K562 (cell line): ENCODE data around the gene SLC37A3. TPM values are rescaled to one million over a fixed set of nuclear protein-coding genes. Genes with fewer than 3 reads are reported as not detected.

Experiments
- ATAC-seq: fragments of 200-7000 bp; cut with Tn5 transposase; 3 replicates; pipeline ENCODE4 v1.9.1; 2020; ENCODE audit warnings: moderate library complexity
- BruUV-seq: library from RNA; stranded (reverse); fragments of 400-500 nt; replicated peaks from 2 replicates; lab custom pipeline; 2021; lab: Mats Ljungman, UMichigan
- CTCF ChIA-PET: fragments of 300-600 bp; formaldehyde crosslinking; extraction: SDS; loops from one replicate; lab custom pipeline; 2021; ENCODE audit warnings: low intra/inter-chr PET ratio; lab: Yijun Ruan, JAX
- POLR2A ChIA-PET: fragments of 300-600, 350-650 bp; sonication (Branson Sonifier 250); formaldehyde crosslinking; extraction: SDS; loops from one replicate; lab custom pipeline; 2021; ENCODE audit warnings: antibody characterized with exemption, inconsistent platforms; lab: Yijun Ruan, JAX
- DNase-seq, 4 experiments: peaks; one replicate each; pipeline versions ENCODE4 v3.0.0 to v3.0.0-alpha.2; 2011 to 2018; ENCODE audit warnings: low spot score in 3 of 4, mixed read lengths in 3 of 4; ENCODE audit errors: extremely low read depth in 1 of 4
- FAIRE-seq: peaks from 2 replicates; lab custom pipeline; 2011; peaks lifted over from hg19 to GRCh38; lab: Jason Lieb, UNC
- H2AFZ ChIP-seq: 2 replicates; pipeline ENCODE4 v1.6.0; 2011; ENCODE audit warnings: low read depth, low read length, control low read depth, inconsistent platforms
- H3K27ac ChIP-seq: fragments of 200-600 bp; 3 replicates; pipeline ENCODE4 v1.8.0; 2011; ENCODE audit warnings: low read depth, mild to moderate bottlenecking, control low read depth, inconsistent platforms, low read length, moderate library complexity, mixed read lengths; ENCODE audit errors: extremely low read depth
- H3K27me3 ChIP-seq, 2 experiments: fragments of 300-600 bp in 1 of 2; 2 replicates in 1 of 2; 3 replicates in 1 of 2; pipeline versions ENCODE4 v1.6.0 to v1.8.0; 2011; ENCODE audit warnings: inconsistent platforms in 2 of 2, low read length in 2 of 2, mild to moderate bottlenecking in 1 of 2, mixed read lengths in 1 of 2, moderate library complexity in 1 of 2; ENCODE audit not compliant: control insufficient read depth in 2 of 2, insufficient read depth in 2 of 2
- H3K36me3 ChIP-seq: fragments of 300-600 bp; 3 replicates; pipeline ENCODE4 v1.8.0; 2011; ENCODE audit warnings: mild to moderate bottlenecking, low read length, inconsistent platforms; ENCODE audit not compliant: control insufficient read depth, insufficient read depth
- H3K4me1 ChIP-seq, 2 experiments: fragments of 200-600 bp in 1 of 2; replicated peaks in 1 of 2; 2 replicates in 1 of 2; 3 replicates in 1 of 2; pipeline versions ENCODE4 v1.5.1 to v1.8.0; 2011; ENCODE audit warnings: inconsistent platforms in 2 of 2, low read length in 2 of 2, mild to moderate bottlenecking in 1 of 2, mixed read lengths in 1 of 2, moderate library complexity in 1 of 2; ENCODE audit not compliant: control insufficient read depth in 2 of 2, insufficient read depth in 2 of 2
- H3K4me2 ChIP-seq: 2 replicates; pipeline ENCODE4 v1.6.1; 2011; ENCODE audit warnings: low read length, control low read depth, inconsistent platforms, mixed read lengths; ENCODE audit not compliant: insufficient read depth
- H3K4me3 ChIP-seq: fragments of 200-600 bp; sonication (generic), shearing (Covaris generic); 2 replicates; pipeline ENCODE4 v1.5.1; 2016; ENCODE audit warnings: control low read depth, inconsistent platforms
- H3K79me2 ChIP-seq: fragments of 200-600 bp; 3 replicates; pipeline ENCODE4 v1.8.0; 2011; ENCODE audit warnings: low read length, inconsistent platforms; ENCODE audit not compliant: control insufficient read depth, insufficient read depth
- H3K9ac ChIP-seq, 2 experiments: 2 replicates each; pipeline versions ENCODE4 v1.6.0 to v1.6.1; 2011; ENCODE audit warnings: low read depth in 2 of 2, low read length in 2 of 2, control low read depth in 1 of 2, inconsistent platforms in 1 of 2, mild to moderate bottlenecking in 1 of 2, mixed read lengths in 1 of 2; ENCODE audit not compliant: insufficient read depth in 1 of 2
- H3K9me1 ChIP-seq: one replicate; pipeline ENCODE4 v1.6.0; 2011; ENCODE audit warnings: inconsistent platforms, mild to moderate bottlenecking, low read length, moderate library complexity; ENCODE audit not compliant: control insufficient read depth, insufficient read depth
- H3K9me3 ChIP-seq: replicated peaks from 2 replicates; pipeline ENCODE4 v1.5.1; 2011; ENCODE audit warnings: low read depth, low read length, inconsistent platforms; ENCODE audit not compliant: control insufficient read depth, insufficient read depth
- H4K20me1 ChIP-seq: replicated peaks from 2 replicates; pipeline ENCODE4 v1.6.1; 2011; ENCODE audit warnings: low read length, inconsistent platforms, mixed read lengths; ENCODE audit not compliant: control insufficient read depth, insufficient read depth
- BACH1 ChIP-seq: fragments of 200-800 bp; sonication (Bioruptor generic); IDR thresholded peaks from 2 replicates; pipeline ENCODE4 v1.6.1; 2016; ENCODE audit warnings: missing genetic modification characterization, missing compliant biosample characterization
- CEBPZ ChIP-seq: fragments of 150-350 bp; IDR thresholded peaks from 2 replicates; pipeline ENCODE4 v1.6.1; 2014; ENCODE audit warnings: low read depth, mild to moderate bottlenecking, low read length, borderline replicate concordance
- CTBP1 ChIP-seq: fragments of 450-650 bp; IDR thresholded peaks from 2 replicates; pipeline ENCODE4 v1.6.1; 2016; ENCODE audit warnings: borderline replicate concordance
- EWSR1 ChIP-seq: fragments of 450-650 bp; IDR thresholded peaks from 2 replicates; pipeline ENCODE4 v1.6.1; 2018; ENCODE audit warnings: borderline replicate concordance, mild to moderate bottlenecking, low read depth, moderate library complexity; ENCODE audit not compliant: partially characterized antibody
- HMBOX1 ChIP-seq: sonication (generic); IDR thresholded peaks from 2 replicates; pipeline ENCODE4 v1.6.1; 2016
- L3MBTL2 ChIP-seq: fragments of 450-650 bp; IDR thresholded peaks from 2 replicates; pipeline ENCODE4 v1.6.1; 2016; ENCODE audit warnings: mild to moderate bottlenecking, moderate library complexity
- LARP7 ChIP-seq: fragments of 450-650 bp; IDR thresholded peaks from 2 replicates; pipeline ENCODE4 v1.6.1; 2016
- MTA3 ChIP-seq: fragments of 450-650 bp; formaldehyde crosslinking; IDR thresholded peaks from 2 replicates; pipeline ENCODE4 v1.6.1; 2017; ENCODE audit warnings: mild to moderate bottlenecking, borderline replicate concordance
- NR2C1 ChIP-seq, 2 experiments: fragments of 450-650 bp; IDR thresholded peaks; 2 replicates each; pipeline ENCODE4 v1.6.1; 2017; ENCODE audit warnings: mild to moderate bottlenecking in 2 of 2, antibody characterized with exemption in 1 of 2, inconsistent platforms in 1 of 2, missing compliant biosample characterization in 1 of 2, missing genetic modification characterization in 1 of 2
- NR2C2 ChIP-seq, 2 experiments: fragments of 200-800 bp in 1 of 2; sonication (Bioruptor generic) in 1 of 2; sonication (generic) in 1 of 2; formaldehyde crosslinking in 1 of 2; IDR thresholded peaks; 2 replicates each; pipeline versions ENCODE4 v1.6.1 to v1.8.0; 2016 to 2022; ENCODE audit warnings: mild to moderate bottlenecking in 1 of 2, missing compliant biosample characterization in 1 of 2, missing genetic modification characterization in 1 of 2, missing genetic modification reagents in 1 of 2
- SRF ChIP-seq, 2 experiments: fragments of 250-450, 450-650 bp in 1 of 2; sonication (Bioruptor Pico) in 1 of 2; sonication (generic) in 1 of 2; formaldehyde crosslinking; IDR thresholded peaks; 2 replicates each; pipeline versions ENCODE4 v1.5.0 to v1.5.1; 2020 to 2022; ENCODE audit warnings: mild to moderate bottlenecking in 1 of 2, missing genetic modification reagents in 1 of 2
- STAT5B ChIP-seq: fragments of 250-450 bp; sonication (Bioruptor Pico); IDR thresholded peaks from 2 replicates; pipeline ENCODE4 v1.8.0; 2021; ENCODE audit warnings: mild to moderate bottlenecking, inconsistent platforms
- TAF7 ChIP-seq: fragments of 450-650 bp; IDR thresholded peaks from 2 replicates; pipeline ENCODE4 v1.6.1; 2016; ENCODE audit warnings: missing genetic modification characterization, missing compliant biosample characterization
- ZBTB17 ChIP-seq: fragments of 450-650 bp; formaldehyde crosslinking; IDR thresholded peaks from 2 replicates; pipeline ENCODE4 v1.4.0; 2020; ENCODE audit warnings: mild to moderate bottlenecking
- ZNF274 ChIP-seq: IDR thresholded peaks from 2 replicates; pipeline ENCODE4 v1.6.1; 2011; ENCODE audit warnings: low read depth, mild to moderate bottlenecking, low read length, moderate library complexity, borderline replicate concordance
- ZNF511 ChIP-seq: sonication (generic); formaldehyde crosslinking; IDR thresholded peaks from 2 replicates; pipeline ENCODE4 v1.8.0; 2022; ENCODE audit warnings: mild to moderate bottlenecking, missing genetic modification reagents
- ZNF586 ChIP-seq: fragments of 450-650 bp; formaldehyde crosslinking; conservative IDR thresholded peaks from 2 replicates; pipeline ENCODE4 v1.4.0; 2020; ENCODE audit warnings: mild to moderate bottlenecking, moderate library complexity
- ZNF766 ChIP-seq: fragments of 200-800 bp; sonication (Bioruptor generic); conservative IDR thresholded peaks from 2 replicates; pipeline ENCODE4 v1.6.1; 2016; ENCODE audit warnings: missing genetic modification characterization, missing compliant biosample characterization
- WGBS: fragments of 100-300 bp; shearing (Covaris generic); methylation state at CpG from one replicate; pipeline ENCODE4 v1.1.6; 2016; ENCODE audit warnings: low coverage, mixed read lengths; ENCODE audit not compliant: insufficient coverage; ENCODE audit errors: missing lambda C conversion rate; 5-methylcytosine and 5-hydroxymethylcytosine counted together
- in situ Hi-C: fragments of 300-500 bp; cut with MboI; formaldehyde crosslinking; loops from 4 replicates; pipeline ENCODE4 v1.15.0; 2018; ENCODE audit warnings: inconsistent platforms, mixed read lengths
- intact Hi-C: fragments of 100-400 bp; cut with micrococcal nuclease; formaldehyde crosslinking; loops from 2 replicates; pipeline ENCODE4 v1.14.2; 2022
- polyA plus RNA-seq, 8 experiments: library from polyadenylated mRNA; depleted of rRNA in 4 of 8; stranded (reverse) in 5 of 8; unstranded in 3 of 8; fragments of >200 nt; fragmentation: Nextera tagmentation in 2 of 8; fragmentation: Illumina TruSeq in 1 of 8; extraction: Ambion mirVana in 2 of 8; extraction: Trizol in 1 of 8; gene quantifications; 2 replicates each; pipeline versions ENCODE4 v1.2.1 to v1.2.3, GENCODE V29; 2011 to 2014; ENCODE audit warnings: inconsistent platforms in 1 of 8, missing spikeins in 1 of 8
- total RNA-seq, 7 experiments: library from RNA; depleted of rRNA in 6 of 7; stranded (reverse); fragments of >200 nt in 6 of 7; fragmentation: Illumina TruSeq in 2 of 7; extraction: Trizol in 2 of 7; gene quantifications; 2 replicates each; pipeline versions ENCODE4 v1.2.1 to v1.2.3, GENCODE V29; 2011 to 2021; ENCODE audit warnings: low replicate concordance in 1 of 7

SLC37A3 gene
- total and polyA plus RNA-seq, 9 of the 15 experiments (the other 6 are each of a cell fraction or from before 2014, with no cell fraction given) = 11.7 to 59.1 (median 26.8) TPM

- ChIA-PET CTCF (no interaction called here), POLR2A (interaction anchor here (0.6 to 2.0 kb wide), 3 partner anchors 13 to 56 kb away, joined by 3 to 5 read pairs (median 5); no protein-coding TSS in a partner anchor)
- in situ Hi-C loops (no loop called here), intact Hi-C loops (no loop called here)
- no TSS peak for BruUV-seq
- FAIRE-seq = no peak
- no peak overlapping the region for H3K4me3 ChIP-seq
- no peaks in the 10 kb centered on the region for H3K9me1 ChIP-seq
- no peaks in the 10 kb centered on the region for H3K79me2 ChIP-seq
- H3K27ac ChIP-seq = no peak overlapping the region
- H4K20me1 ChIP-seq = no peaks in the 10 kb centered on the region
- H3K27me3 ChIP-seq = no peaks in the 10 kb centered on the region
- no peaks in the 10 kb centered on the region for H3K9me3 ChIP-seq
- ATAC-seq = peak; percentile 77
- peak overlapping the region; percentile 67 for H2AFZ ChIP-seq
- H3K4me2 ChIP-seq = no peak overlapping the region
- no peak overlapping the region for H3K9ac ChIP-seq
- WGBS = 25% methylated on average over 2 of the region's 2 CpGs
- H3K4me1 ChIP-seq = peaks cover 0 to 7% of the 10 kb centered on the region in 2 experiments; a peak in 1 of 5 replicates
- H3K36me3 ChIP-seq = no peaks in the 10 kb centered on the region
- no peak for DNase-seq
- TF ChIP-seq ZNF766 (CRISPR knock-in tag) (peak; percentile 61; the same call in 1 of the 2 replicates), NR2C2 (CRISPR knock-in tag; IDR thresholded peaks at IDR 0.05) (no peak), NR2C2 (tag; IDR thresholded peaks at IDR 0.05) (peak; percentile 56), MTA3 (no peak), TAF7 (tag) (no peak), SRF (CRISPR knock-in tag; IDR thresholded peaks at IDR 0.05) (peak in 1 of 2 experiments; percentile 97; a peak in 2 of 4 replicates), BACH1 (peak; percentile 59; the same call in 1 of the 2 replicates), CTBP1 (peak; percentile 35; the same call in 1 of the 2 replicates), ZNF274 (no peak), NR2C1 (IDR thresholded peaks at IDR 0.05) (no peak; the same call in 1 of the 2 replicates), NR2C1 (tag; IDR thresholded peaks at IDR 0.05) (0 out of 2 replicates have a peak, but pooled peaks have one; percentile 19), ZBTB17 (CRISPR knock-in tag) (no peak), ZNF511 (CRISPR knock-in tag) (no peak), ZNF586 (no peak), CEBPZ (no peak), HMBOX1 (peak; percentile 34; the same call in 1 of the 2 replicates), LARP7 (no peak), STAT5B (no peak), L3MBTL2 (peak; percentile 62), EWSR1 (no peak)
Measured at GRCh38 chr7:140294454-140294853, 103.9 kb downstream of the SLC37A3 start.
